GM23338 (cell line): ENCODE results near the gene CTNNA3.

Experiments used
- CREB1 ChIP-seq: fragments of 250-450 bp; sonication (Bioruptor Pico); IDR thresholded peaks from 2 replicates; pipeline ENCODE4 v1.5.0; 2020; ENCODE audit warnings: low read depth, mild to moderate bottlenecking, moderate library complexity
- EZH2 ChIP-seq: fragments of 200-600 bp; sonication (generic); IDR thresholded peaks from one replicate; pipeline ENCODE4 v1.8.0; 2017; ENCODE audit warnings: antibody characterized with exemption, mild to moderate bottlenecking, low read depth; ENCODE audit not compliant: unreplicated experiment
- EZH2phosphoT487 ChIP-seq: fragments of 200-600 bp; sonication (generic); IDR thresholded peaks from one replicate; pipeline ENCODE4 v1.8.1; 2018; ENCODE audit warnings: antibody characterized with exemption; ENCODE audit not compliant: unreplicated experiment
- JUNB ChIP-seq: IDR thresholded peaks from one replicate; pipeline ENCODE4 v1.6.1; 2016; ENCODE audit warnings: antibody characterized with exemption; ENCODE audit not compliant: unreplicated experiment
- NANOG ChIP-seq: IDR thresholded peaks from 2 replicates; pipeline ENCODE4 v1.6.1; 2016; ENCODE audit warnings: antibody characterized with exemption, borderline replicate concordance
- POLR2AphosphoS5 ChIP-seq: IDR thresholded peaks from 2 replicates; pipeline ENCODE4 v1.6.1; 2016; ENCODE audit warnings: antibody characterized with exemption, low read depth
- TF ChIP-seq, protein P1 (sequence below), 2 experiments: fragments of 200-600 bp in 1 of 2; sonication (generic) in 1 of 2; conservative IDR thresholded peaks; 2 replicates each; pipeline versions ENCODE4 v1.5.1 to v1.6.1; 2016 to 2017; ENCODE audit warnings: antibody characterized with exemption in 2 of 2, low read depth in 2 of 2, mild to moderate bottlenecking in 2 of 2, moderate library complexity in 1 of 2
- TF ChIP-seq, protein P2 (sequence below): IDR thresholded peaks from one replicate; pipeline ENCODE4 v1.6.1; 2018; ENCODE audit warnings: antibody characterized with exemption; ENCODE audit not compliant: unreplicated experiment
- TF ChIP-seq, protein P3 (sequence below): IDR thresholded peaks from 2 replicates; pipeline ENCODE4 v1.6.1; 2016; ENCODE audit warnings: antibody characterized with exemption

DNA sequence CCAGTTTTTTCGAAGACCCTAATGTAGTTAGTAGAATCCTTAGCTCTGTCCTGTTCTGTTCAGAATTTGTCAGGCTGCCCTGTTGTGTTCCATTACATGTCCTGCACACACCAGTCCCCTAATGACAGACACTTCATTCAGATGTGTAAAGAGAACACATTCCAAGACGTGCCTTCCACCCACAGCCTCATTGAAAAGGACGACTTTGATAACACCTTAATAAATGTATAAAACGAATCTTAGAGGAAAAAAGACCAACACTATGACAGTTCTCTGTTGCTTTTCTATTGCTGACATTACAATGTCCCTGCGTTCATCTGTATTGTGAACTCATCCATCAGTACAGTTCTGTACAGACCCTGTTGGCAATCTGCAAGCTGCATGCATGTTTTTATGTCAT lies 766.6 kb downstream of the CTNNA3 start:
- TF ChIP-seq EZH2 (no peak), POLR2AphosphoS5 (no peak), EZH2phosphoT487 (no peak), NANOG (no peak), CREB1 (no peak), JUNB (no peak)
- TF ChIP-seq, protein P1, sequence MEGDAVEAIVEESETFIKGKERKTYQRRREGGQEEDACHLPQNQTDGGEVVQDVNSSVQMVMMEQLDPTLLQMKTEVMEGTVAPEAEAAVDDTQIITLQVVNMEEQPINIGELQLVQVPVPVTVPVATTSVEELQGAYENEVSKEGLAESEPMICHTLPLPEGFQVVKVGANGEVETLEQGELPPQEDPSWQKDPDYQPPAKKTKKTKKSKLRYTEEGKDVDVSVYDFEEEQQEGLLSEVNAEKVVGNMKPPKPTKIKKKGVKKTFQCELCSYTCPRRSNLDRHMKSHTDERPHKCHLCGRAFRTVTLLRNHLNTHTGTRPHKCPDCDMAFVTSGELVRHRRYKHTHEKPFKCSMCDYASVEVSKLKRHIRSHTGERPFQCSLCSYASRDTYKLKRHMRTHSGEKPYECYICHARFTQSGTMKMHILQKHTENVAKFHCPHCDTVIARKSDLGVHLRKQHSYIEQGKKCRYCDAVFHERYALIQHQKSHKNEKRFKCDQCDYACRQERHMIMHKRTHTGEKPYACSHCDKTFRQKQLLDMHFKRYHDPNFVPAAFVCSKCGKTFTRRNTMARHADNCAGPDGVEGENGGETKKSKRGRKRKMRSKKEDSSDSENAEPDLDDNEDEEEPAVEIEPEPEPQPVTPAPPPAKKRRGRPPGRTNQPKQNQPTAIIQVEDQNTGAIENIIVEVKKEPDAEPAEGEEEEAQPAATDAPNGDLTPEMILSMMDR (conservative IDR thresholded peaks at IDR 0.05; ENCODE audit: low read depth in 2 of 2) = no peak
- TF ChIP-seq, protein P2, sequence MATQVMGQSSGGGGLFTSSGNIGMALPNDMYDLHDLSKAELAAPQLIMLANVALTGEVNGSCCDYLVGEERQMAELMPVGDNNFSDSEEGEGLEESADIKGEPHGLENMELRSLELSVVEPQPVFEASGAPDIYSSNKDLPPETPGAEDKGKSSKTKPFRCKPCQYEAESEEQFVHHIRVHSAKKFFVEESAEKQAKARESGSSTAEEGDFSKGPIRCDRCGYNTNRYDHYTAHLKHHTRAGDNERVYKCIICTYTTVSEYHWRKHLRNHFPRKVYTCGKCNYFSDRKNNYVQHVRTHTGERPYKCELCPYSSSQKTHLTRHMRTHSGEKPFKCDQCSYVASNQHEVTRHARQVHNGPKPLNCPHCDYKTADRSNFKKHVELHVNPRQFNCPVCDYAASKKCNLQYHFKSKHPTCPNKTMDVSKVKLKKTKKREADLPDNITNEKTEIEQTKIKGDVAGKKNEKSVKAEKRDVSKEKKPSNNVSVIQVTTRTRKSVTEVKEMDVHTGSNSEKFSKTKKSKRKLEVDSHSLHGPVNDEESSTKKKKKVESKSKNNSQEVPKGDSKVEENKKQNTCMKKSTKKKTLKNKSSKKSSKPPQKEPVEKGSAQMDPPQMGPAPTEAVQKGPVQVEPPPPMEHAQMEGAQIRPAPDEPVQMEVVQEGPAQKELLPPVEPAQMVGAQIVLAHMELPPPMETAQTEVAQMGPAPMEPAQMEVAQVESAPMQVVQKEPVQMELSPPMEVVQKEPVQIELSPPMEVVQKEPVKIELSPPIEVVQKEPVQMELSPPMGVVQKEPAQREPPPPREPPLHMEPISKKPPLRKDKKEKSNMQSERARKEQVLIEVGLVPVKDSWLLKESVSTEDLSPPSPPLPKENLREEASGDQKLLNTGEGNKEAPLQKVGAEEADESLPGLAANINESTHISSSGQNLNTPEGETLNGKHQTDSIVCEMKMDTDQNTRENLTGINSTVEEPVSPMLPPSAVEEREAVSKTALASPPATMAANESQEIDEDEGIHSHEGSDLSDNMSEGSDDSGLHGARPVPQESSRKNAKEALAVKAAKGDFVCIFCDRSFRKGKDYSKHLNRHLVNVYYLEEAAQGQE = no peak
- TF ChIP-seq, protein P3, sequence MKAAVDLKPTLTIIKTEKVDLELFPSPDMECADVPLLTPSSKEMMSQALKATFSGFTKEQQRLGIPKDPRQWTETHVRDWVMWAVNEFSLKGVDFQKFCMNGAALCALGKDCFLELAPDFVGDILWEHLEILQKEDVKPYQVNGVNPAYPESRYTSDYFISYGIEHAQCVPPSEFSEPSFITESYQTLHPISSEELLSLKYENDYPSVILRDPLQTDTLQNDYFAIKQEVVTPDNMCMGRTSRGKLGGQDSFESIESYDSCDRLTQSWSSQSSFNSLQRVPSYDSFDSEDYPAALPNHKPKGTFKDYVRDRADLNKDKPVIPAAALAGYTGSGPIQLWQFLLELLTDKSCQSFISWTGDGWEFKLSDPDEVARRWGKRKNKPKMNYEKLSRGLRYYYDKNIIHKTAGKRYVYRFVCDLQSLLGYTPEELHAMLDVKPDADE = no peak
